H1 (cell line): ENCODE measurements around the gene EXD1. TPM values are rescaled to one million over a fixed set of nuclear protein-coding genes. Genes with fewer than 3 reads are reported as not detected.

Experiments
- CTCF ChIA-PET: fragments of 300-600 bp; sonication (Branson Sonifier 250); formaldehyde crosslinking; loops from one replicate; lab custom pipeline; 2021; ENCODE audit not compliant: partially characterized antibody; lab: Charles Lee
- POLR2A ChIA-PET: fragments of 300-600 bp; sonication (Branson Sonifier 250); formaldehyde crosslinking; loops from one replicate; lab custom pipeline; 2021; ENCODE audit warnings: inconsistent platforms; ENCODE audit not compliant: partially characterized antibody; lab: Charles Lee
- DNase-seq, 2 experiments: peaks; one replicate each; pipeline versions ENCODE4 v3.0.0 to v3.0.0-alpha.2; 2010 to 2022; ENCODE audit warnings: low spot score in 2 of 2, low read depth in 1 of 2, mixed read lengths in 1 of 2
- FAIRE-seq: peaks from 2 replicates; lab custom pipeline; 2011; peaks lifted over from hg19 to GRCh38; lab: Jason Lieb, UNC
- H2AFZ ChIP-seq: 2 replicates; pipeline ENCODE4 v1.8.1; 2012; ENCODE audit warnings: low read length, inconsistent platforms
- H2AK5ac ChIP-seq: 2 replicates; pipeline ENCODE4 v1.6.1; 2013; ENCODE audit warnings: low read depth, low read length
- H2BK120ac ChIP-seq: replicated peaks from 2 replicates; pipeline ENCODE3; 2013; ENCODE audit warnings: low read depth, low read length, inconsistent platforms
- H2BK12ac ChIP-seq: 2 replicates; pipeline ENCODE4 v1.6.1; 2013; ENCODE audit warnings: low read depth, low read length
- H2BK15ac ChIP-seq: 2 replicates; pipeline ENCODE4 v1.6.1; 2013; ENCODE audit warnings: low read length
- H2BK20ac ChIP-seq: 2 replicates; pipeline ENCODE4 v1.6.1; 2013; ENCODE audit warnings: low read length
- H2BK5ac ChIP-seq: 2 replicates; pipeline ENCODE4 v1.6.1; 2013; ENCODE audit warnings: low read depth, low read length
- H3K14ac ChIP-seq: 2 replicates; pipeline ENCODE4 v1.6.1; 2013; ENCODE audit warnings: inconsistent platforms; ENCODE audit not compliant: insufficient read length
- H3K18ac ChIP-seq: 2 replicates; pipeline ENCODE4 v1.6.1; 2013; ENCODE audit warnings: low read length; ENCODE audit errors: extremely low read depth
- H3K23ac ChIP-seq: 2 replicates; pipeline ENCODE4 v1.6.1; 2013; ENCODE audit warnings: inconsistent platforms; ENCODE audit not compliant: insufficient read length
- H3K23me2 ChIP-seq: 2 replicates; pipeline ENCODE4 v1.6.1; 2013; ENCODE audit warnings: low read depth, low read length
- H3K27ac ChIP-seq: 2 replicates; pipeline ENCODE4 v1.6.1; 2011; ENCODE audit warnings: low read depth, low read length, inconsistent platforms
- H3K27me3 ChIP-seq, 4 experiments: replicated peaks in 1 of 4; 1 replicate in 1 of 4; 2 replicates in 3 of 4; pipeline versions ENCODE4 v1.6.1 to v1.8.1; 2011 to 2013; ENCODE audit warnings: low read length in 3 of 4, mild to moderate bottlenecking in 3 of 4, inconsistent platforms in 2 of 4, mixed read lengths in 2 of 4, moderate library complexity in 1 of 4; ENCODE audit not compliant: control insufficient read depth in 3 of 4, insufficient read depth in 3 of 4; ENCODE audit errors: extremely low read depth in 1 of 4
- H3K36me3 ChIP-seq, 4 experiments: 2 replicates each; pipeline versions ENCODE4 v1.6.1 to v1.8.1; 2011 to 2013; ENCODE audit warnings: mild to moderate bottlenecking in 4 of 4, low read length in 3 of 4, moderate library complexity in 2 of 4, control low read depth in 1 of 4, inconsistent platforms in 1 of 4; ENCODE audit not compliant: insufficient read depth in 4 of 4, control insufficient read depth in 2 of 4
- H3K4ac ChIP-seq: replicated peaks from 2 replicates; pipeline ENCODE3; 2013; ENCODE audit warnings: low read length, low read depth, mixed read lengths, inconsistent platforms; ENCODE audit not compliant: insufficient read length
- H3K4me1 ChIP-seq, 4 experiments: replicated peaks in 1 of 4; 1 replicate in 1 of 4; 2 replicates in 3 of 4; pipeline versions ENCODE4 v1.6.1 to v1.8.1; 2011 to 2013; ENCODE audit warnings: low read length in 3 of 4, inconsistent platforms in 2 of 4, mixed read lengths in 1 of 4; ENCODE audit not compliant: insufficient read depth in 4 of 4, control insufficient read depth in 3 of 4
- H3K4me2 ChIP-seq, 2 experiments: 2 replicates each; pipeline versions ENCODE4 v1.6.1 to v1.8.1; 2011 to 2013; ENCODE audit warnings: low read depth in 2 of 2, low read length in 2 of 2, control low read depth in 1 of 2, inconsistent platforms in 1 of 2, mild to moderate bottlenecking in 1 of 2; ENCODE audit not compliant: insufficient read depth in 1 of 2
- H3K4me3 ChIP-seq, 4 experiments: fragments of 200-600, 300-600 bp in 1 of 4; sonication (generic), shearing (Covaris generic), sonication (Bioruptor Twin) in 1 of 4; 2 replicates each; pipeline versions ENCODE4 v1.5.1 to v1.8.1; 2011 to 2016; ENCODE audit warnings: low read length in 4 of 4, low read depth in 3 of 4, control low read depth in 2 of 4, inconsistent platforms in 2 of 4, mild to moderate bottlenecking in 2 of 4, mixed read lengths in 1 of 4, moderate library complexity in 1 of 4; ENCODE audit not compliant: insufficient read depth in 2 of 4; ENCODE audit errors: extremely low read depth in 1 of 4
- H3K56ac ChIP-seq: replicated peaks from 2 replicates; pipeline ENCODE3; 2013; ENCODE audit warnings: low read depth, mild to moderate bottlenecking, mixed read lengths, low read length, inconsistent platforms; ENCODE audit not compliant: insufficient read length
- H3K79me1 ChIP-seq: 2 replicates; pipeline ENCODE4 v1.6.1; 2013; ENCODE audit warnings: low read depth, low read length, control low read depth
- H3K79me2 ChIP-seq, 2 experiments: 2 replicates each; pipeline versions ENCODE4 v1.6.1 to v1.8.1; 2012 to 2013; ENCODE audit warnings: low read length in 2 of 2, mild to moderate bottlenecking in 2 of 2, inconsistent platforms in 1 of 2; ENCODE audit not compliant: insufficient read depth in 2 of 2, control insufficient read depth in 1 of 2
- H3K9ac ChIP-seq, 4 experiments: replicated peaks in 1 of 4; 1 replicate in 1 of 4; 2 replicates in 3 of 4; pipeline versions ENCODE4 v1.6.1 to v1.8.1; 2011 to 2013; ENCODE audit warnings: low read depth in 3 of 4, low read length in 3 of 4, control low read depth in 2 of 4, mild to moderate bottlenecking in 2 of 4, moderate library complexity in 2 of 4, inconsistent platforms in 1 of 4; ENCODE audit errors: extremely low read depth in 1 of 4
- H3K9me3 ChIP-seq, 2 experiments: 2 replicates each; pipeline versions ENCODE4 v1.6.1 to v1.8.1; 2012 to 2013; ENCODE audit warnings: mild to moderate bottlenecking in 2 of 2, moderate library complexity in 2 of 2, control low read depth in 1 of 2, inconsistent platforms in 1 of 2, low read depth in 1 of 2, low read length in 1 of 2, mixed read lengths in 1 of 2; ENCODE audit not compliant: insufficient read depth in 2 of 2
- H4K20me1 ChIP-seq, 2 experiments: replicated peaks in 1 of 2; 2 replicates each; pipeline versions ENCODE3 to v1.8.1; 2011 to 2013; ENCODE audit warnings: inconsistent platforms in 2 of 2, low read length in 2 of 2, mild to moderate bottlenecking in 1 of 2; ENCODE audit not compliant: insufficient read depth in 2 of 2, control insufficient read depth in 1 of 2
- H4K5ac ChIP-seq: 2 replicates; pipeline ENCODE4 v1.6.1; 2013; ENCODE audit warnings: low read length, low read depth, mixed read lengths, inconsistent platforms; ENCODE audit not compliant: insufficient read length
- H4K8ac ChIP-seq: 2 replicates; pipeline ENCODE4 v1.8.0; 2013; ENCODE audit warnings: mild to moderate bottlenecking, moderate library complexity, low read length, inconsistent platforms; ENCODE audit not compliant: insufficient read depth; ENCODE audit errors: extremely low read depth
- H4K91ac ChIP-seq: replicated peaks from 2 replicates; pipeline ENCODE3; 2013; ENCODE audit warnings: low read length, mixed read lengths, inconsistent platforms; ENCODE audit not compliant: insufficient read length
- CBX5 ChIP-seq: fragments of 300-800, 300-1000 bp; sonication (generic); IDR thresholded peaks from 2 replicates; pipeline ENCODE4 v1.7.1; 2016; ENCODE audit warnings: antibody characterized with exemption, low read length, low read depth
- CBX8 ChIP-seq: fragments of 300-800, 300-1000 bp; sonication (generic); IDR thresholded peaks from 2 replicates; pipeline ENCODE4 v1.7.1; 2016; ENCODE audit warnings: low read depth, low read length, borderline replicate concordance
- CEBPB ChIP-seq: IDR thresholded peaks from 2 replicates; pipeline ENCODE4 v1.6.1; 2012; ENCODE audit warnings: low read depth, low read length
- CREB1 ChIP-seq: IDR thresholded peaks from 2 replicates; pipeline ENCODE4 v1.6.1; 2012; ENCODE audit warnings: inconsistent platforms
- EZH2 ChIP-seq: fragments of 200-600 bp; sonication (generic); IDR thresholded peaks from 2 replicates; pipeline ENCODE4 v1.7.1; 2012; ENCODE audit warnings: low read depth, mild to moderate bottlenecking, moderate library complexity, low read length, inconsistent platforms; ENCODE audit not compliant: severe bottlenecking
- RBBP5 ChIP-seq: IDR thresholded peaks from 2 replicates; pipeline ENCODE4 v1.7.1; 2012; ENCODE audit warnings: low read depth, mild to moderate bottlenecking, inconsistent platforms, low read length, moderate library complexity, borderline replicate concordance
- RFX5 ChIP-seq: IDR thresholded peaks from 2 replicates; pipeline ENCODE4 v1.6.1; 2011; ENCODE audit warnings: low read depth, low read length, improper control_type of control experiment, borderline replicate concordance
- RNF2 ChIP-seq: fragments of 200-900, 300-1000 bp; sonication (generic); IDR thresholded peaks from 2 replicates; pipeline ENCODE4 v1.7.1; 2016; ENCODE audit warnings: borderline replicate concordance, low read depth, mild to moderate bottlenecking, antibody characterized with exemption, low read length; ENCODE audit not compliant: poor library complexity, severe bottlenecking; ENCODE audit errors: missing control alignments
- SIN3A ChIP-seq, 2 experiments: IDR thresholded peaks in 1 of 2; conservative IDR thresholded peaks in 1 of 2; 2 replicates each; pipeline ENCODE4 v1.6.1; 2011 to 2012; ENCODE audit warnings: low read length in 2 of 2, improper control_type of control experiment in 1 of 2, low read depth in 1 of 2, mild to moderate bottlenecking in 1 of 2
- SIRT6 ChIP-seq: IDR thresholded peaks from one replicate; pipeline ENCODE4 v1.7.1; 2012; ENCODE audit warnings: low read length, inconsistent platforms
- SP2 ChIP-seq: IDR thresholded peaks from 2 replicates; pipeline ENCODE4 v1.6.1; 2012; ENCODE audit warnings: mild to moderate bottlenecking, low read length, inconsistent platforms
- SRF ChIP-seq: IDR thresholded peaks from 2 replicates; pipeline ENCODE4 v1.6.1; 2011; ENCODE audit warnings: mild to moderate bottlenecking, low read depth, low read length, moderate library complexity
- TAF1 ChIP-seq: IDR thresholded peaks from 2 replicates; pipeline ENCODE4 v1.6.1; 2011; ENCODE audit warnings: mild to moderate bottlenecking, low read depth, low read length
- TCF12 ChIP-seq: IDR thresholded peaks from 2 replicates; pipeline ENCODE4 v1.6.1; 2011; ENCODE audit warnings: low read depth, mild to moderate bottlenecking, low read length
- TEAD4 ChIP-seq: IDR thresholded peaks from 2 replicates; pipeline ENCODE4 v1.6.1; 2012; ENCODE audit warnings: low read depth, low read length, inconsistent platforms, mixed read lengths
- YY1 ChIP-seq: IDR thresholded peaks from 2 replicates; pipeline ENCODE4 v1.6.1; 2011; ENCODE audit warnings: low read depth, mild to moderate bottlenecking, low read length
- WGBS, 2 experiments: shearing (Covaris generic) in 1 of 2; methylation state at CpG; one replicate each; pipeline versions ENCODE4 v1.1.6 to v1.1.7; 2013 to 2015; ENCODE audit warnings: low lambda C conversion rate in 2 of 2, mixed read lengths in 2 of 2, inconsistent platforms in 1 of 2, low coverage in 1 of 2, missing lambda C conversion rate in 1 of 2; ENCODE audit not compliant: insufficient replicate concordance in 2 of 2, insufficient coverage in 1 of 2, insufficient read length in 1 of 2; ENCODE audit errors: extremely low coverage in 1 of 2, missing lambda C conversion rate in 1 of 2; 5-methylcytosine and 5-hydroxymethylcytosine counted together
- polyA plus RNA-seq, 7 experiments: library from polyadenylated mRNA; depleted of rRNA in 3 of 7; stranded (reverse) in 5 of 7; unstranded in 2 of 7; fragments of >200 nt in 5 of 7; fragments of 200-250 nt in 2 of 7; gene quantifications; 1 replicate in 5 of 7; 2 replicates in 1 of 7; 4 replicates in 1 of 7; pipeline versions ENCODE4 v1.2.1 to v1.2.3, GENCODE V29; 2011 to 2013; ENCODE audit warnings: missing spikeins in 2 of 7, mixed read lengths in 2 of 7
- total RNA-seq: library from RNA; stranded (reverse); fragmentation: NEBNext Ultra II Directional; extraction: Animal tissue kit (Norgen Biotek cat#: 25700); gene quantifications from 2 replicates; pipeline ENCODE4 v1.2.1, GENCODE V29; 2021

Gene EXD1
- total and polyA plus RNA-seq, 2 of the 8 experiments (the other 6 are each of a cell fraction or from before 2014, with no cell fraction given): 0.06 to 0.54 TPM

GRCh38 chr15:41251411-41251810 is 20.9 kb upstream of the EXD1 start:
- 90% methylated on average over 5 of the region's 5 CpGs; no CpG with 5 or more reads in 1 of the 2 experiments for WGBS, 2 experiments
- ChIA-PET POLR2A (no interaction called here), CTCF (interaction anchor here (1.1 kb wide), 1 partner anchor 8 kb away, joined by 3 read pairs; no protein-coding TSS in a partner anchor)
- TF ChIP-seq TCF12: no peak
- no peak for TF ChIP-seq TAF1
- TF ChIP-seq RNF2: no peak
- no peak for TF ChIP-seq EZH2
- no peak for TF ChIP-seq YY1
- TF ChIP-seq RBBP5: no peak
- TF ChIP-seq CBX5: no peak
- TF ChIP-seq RFX5: no peak
- TF ChIP-seq CREB1: no peak
- TF ChIP-seq CEBPB: no peak
- no peak for TF ChIP-seq SP2
- no peak for TF ChIP-seq SIN3A (conservative IDR thresholded peaks at IDR 0.05 in 1 of 2, IDR thresholded peaks at IDR 0.05 in 1 of 2; ENCODE audit: low read depth in 1 of 2, low read length in 2 of 2)
- no peak for TF ChIP-seq SRF
- no peak for TF ChIP-seq CBX8
- TF ChIP-seq SIRT6: no peak
- TF ChIP-seq TEAD4: no peak

More at GRCh38 chr15:41251411-41251810, 20.9 kb upstream of the EXD1 start:
- H3K18ac ChIP-seq: no peak overlapping the region
- no peaks in the 10 kb centered on the region for H3K23me2 ChIP-seq
- no peak overlapping the region for H3K4me2 ChIP-seq
- H4K5ac ChIP-seq: no peak overlapping the region
- H3K27ac ChIP-seq: no peak overlapping the region
- no peaks in the 10 kb centered on the region for H3K27me3 ChIP-seq
- no peak overlapping the region for H3K4ac ChIP-seq
- no peak overlapping the region for H3K14ac ChIP-seq
- no peaks in the 10 kb centered on the region for H3K4me1 ChIP-seq
- DNase-seq (no peak), FAIRE-seq (no peak)
- no peak overlapping the region for H2BK12ac ChIP-seq
- H2AFZ ChIP-seq: no peak overlapping the region
- no peak overlapping the region for H3K9ac ChIP-seq
- no peak overlapping the region for H2AK5ac ChIP-seq
- no peak overlapping the region for H3K4me3 ChIP-seq
- peaks cover 0 to 2% (median 0%) of the 10 kb centered on the region in 4 experiments; a peak in 3 of 8 replicates for H3K36me3 ChIP-seq
- no peaks in the 10 kb centered on the region for H3K79me1 ChIP-seq
- no peak overlapping the region for H2BK15ac ChIP-seq
- H2BK20ac ChIP-seq: no peak overlapping the region
- H4K8ac ChIP-seq: no peak overlapping the region
- H3K23ac ChIP-seq: no peak overlapping the region
- no peaks in the 10 kb centered on the region for H3K79me2 ChIP-seq
- H4K91ac ChIP-seq: no peak overlapping the region
- H4K20me1 ChIP-seq: no peaks in the 10 kb centered on the region
- H2BK120ac ChIP-seq: no peak overlapping the region
- no peaks in the 10 kb centered on the region for H3K9me3 ChIP-seq
- H2BK5ac ChIP-seq: no peak overlapping the region
- H3K56ac ChIP-seq: no peak overlapping the region
